ENCODE data around the gene EMP3.

EMP3 gene

GRCh38 chr19:48318286-48318987 is 6.9 kb upstream of the EMP3 start:
- no peak for DNase-seq

GRCh38 chr19:48319647-48320541 is 5.5 kb upstream of the EMP3 start:
- DNase-seq: peak; percentile 82 to 94 (median 91)

GRCh38 chr19:48321372-48321621 is 4.1 kb upstream of the EMP3 start:
- peak; percentile 86 to 96 (median 94) for DNase-seq

GRCh38 chr19:48321622-48322591 is 3.4 kb upstream of the EMP3 start:
- peak; percentile 97 to 100 (median 99) for DNase-seq

GRCh38 chr19:48329167-48329891 is 4.0 kb downstream of the EMP3 start:
- peak; percentile 78 to 81 (median 81) for DNase-seq

- DNase-seq: peak; percentile 79 to 80 (median 79)
Measured at GRCh38 chr19:48330012-48330681, 4.8 kb downstream of the EMP3 start.

- DNase-seq: no peak
Measured at GRCh38 chr19:48332351-48332661, 7.0 kb downstream of the EMP3 start.

- peak; percentile 87 to 92 (median 90) for DNase-seq
Measured at GRCh38 chr19:48332662-48333466, 7.5 kb downstream of the EMP3 start.

- DNase-seq: peak; percentile 94 to 97 (median 96)
Measured at GRCh38 chr19:48333467-48334384, 8.4 kb downstream of the EMP3 start.

- no peak for DNase-seq
Measured at GRCh38 chr19:48338253-48338755, 13.0 kb downstream of the EMP3 start.

GRCh38 chr19:48338802-48339503 is 13.6 kb downstream of the EMP3 start:
- no peak for DNase-seq

- DNase-seq: no peak
Measured at GRCh38 chr19:48340995-48341394, 15.6 kb downstream of the EMP3 start.

- DNase-seq: no peak
Measured at GRCh38 chr19:48341515-48342413, 16.4 kb downstream of the EMP3 start.

- no peak for DNase-seq
Measured at GRCh38 chr19:48342414-48342738, 17.0 kb downstream of the EMP3 start.

GRCh38 chr19:48342841-48343540 is 17.6 kb downstream of the EMP3 start:
- DNase-seq: peak in 2 of 3 donors; percentile 32 to 49

- no peak for DNase-seq
Measured at GRCh38 chr19:48344892-48345291, 19.5 kb downstream of the EMP3 start.

- no peak for DNase-seq
Measured at GRCh38 chr19:48346191-48346590, 20.8 kb downstream of the EMP3 start.

Measured in suppressor macrophage treated with lipopolysaccharide for 1 hour (primary cell).